GM19025 (cell line): Measurements from ENCODE around the gene HSPBAP1.

Experiments
- ATAC-seq: cut with Tn5 transposase; IDR thresholded peaks from one replicate; pipeline ENCODE4 v1.9.1; 2021; ENCODE audit warnings: mild to moderate bottlenecking, low read depth, moderate library complexity; ENCODE audit not compliant: unreplicated experiment

The HSPBAP1 gene

DNA sequence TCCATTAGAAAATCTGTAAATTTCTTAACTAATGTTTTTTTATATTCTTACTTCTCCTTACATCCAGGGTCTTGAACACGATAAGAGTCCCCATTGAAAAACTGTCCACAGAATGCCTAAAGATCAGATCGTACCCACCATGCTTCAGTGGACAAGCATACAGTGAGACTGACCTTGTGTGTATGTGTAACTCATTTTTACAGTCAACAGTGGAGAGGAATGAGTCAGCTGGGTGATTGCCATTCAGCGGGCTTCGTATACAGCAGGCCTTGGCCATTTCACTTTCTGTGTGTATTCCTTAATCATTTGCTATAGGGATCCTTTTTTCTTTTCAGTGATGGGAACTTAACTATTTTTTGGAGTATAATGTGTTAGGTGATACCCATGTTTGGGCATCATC is 102.4 kb downstream of the HSPBAP1 start:
- peak; percentile 72 for ATAC-seq

DNA sequence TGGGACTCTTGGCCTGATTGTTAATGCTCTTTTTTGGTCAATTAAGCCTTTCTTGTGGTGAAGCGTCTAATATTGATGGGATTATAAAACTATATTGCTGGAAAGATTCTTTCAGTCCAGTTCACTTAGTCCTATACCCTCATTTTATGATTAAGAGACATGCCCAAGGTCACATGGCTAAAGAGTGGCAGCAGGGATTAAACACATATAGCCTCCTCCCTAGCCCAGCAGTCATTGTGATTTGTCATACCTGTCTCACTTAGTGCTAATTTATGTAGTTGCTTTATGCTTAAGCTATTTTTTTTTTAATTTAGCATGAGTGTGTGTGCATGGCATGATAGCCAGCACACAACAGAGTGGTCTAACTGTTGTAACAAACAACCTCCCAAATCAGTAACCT is 103.5 kb downstream of the HSPBAP1 start:
- no peak for ATAC-seq
